COR-L47 (cell line): ENCODE data around the gene SLC25A25.
A peak's percentile ranks its signal among the peaks of the same experiment; 100 is the strongest.
"Not testable (repeated sequence)": the region's sequence is repeated elsewhere in the genome, so short reads cannot be mapped to it uniquely, and the experiment has no call there.

ENCODE experiments used
- DNase-seq: peaks from one replicate; lab custom pipeline; 2025; lab: John Stamatoyannopoulos, UW

Gene SLC25A25

GRCh38 chr9:128067645-128068385 lies at the start of gene SLC25A25:
Gene SLC25A25 (plus strand): TSS chr9:128068232. CDS start chr9:128068320, 88 bp downstream.
- peak; percentile 99 for DNase-seq

DNA sequence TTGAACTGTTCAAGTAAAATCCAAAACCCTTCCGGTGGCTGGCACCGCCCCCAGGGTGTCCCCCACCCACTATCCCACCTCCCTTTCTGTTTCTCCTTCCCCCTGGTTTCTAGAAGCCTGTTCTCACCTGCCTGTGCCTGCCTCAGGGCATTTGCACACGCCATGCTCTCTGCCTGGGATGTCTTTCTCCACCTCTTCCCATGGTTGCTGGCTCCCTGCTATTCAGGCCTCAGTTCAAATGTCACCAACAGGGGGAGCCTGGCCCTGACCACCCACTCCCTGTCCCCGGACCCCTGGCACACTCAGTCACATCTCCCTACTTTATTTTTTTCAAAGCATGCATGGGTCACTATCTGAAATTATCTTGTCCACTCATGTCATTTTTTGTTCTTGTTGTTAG lies 47.3 kb upstream of the SLC25A25 start:
- DNase-seq = no peak

DNA sequence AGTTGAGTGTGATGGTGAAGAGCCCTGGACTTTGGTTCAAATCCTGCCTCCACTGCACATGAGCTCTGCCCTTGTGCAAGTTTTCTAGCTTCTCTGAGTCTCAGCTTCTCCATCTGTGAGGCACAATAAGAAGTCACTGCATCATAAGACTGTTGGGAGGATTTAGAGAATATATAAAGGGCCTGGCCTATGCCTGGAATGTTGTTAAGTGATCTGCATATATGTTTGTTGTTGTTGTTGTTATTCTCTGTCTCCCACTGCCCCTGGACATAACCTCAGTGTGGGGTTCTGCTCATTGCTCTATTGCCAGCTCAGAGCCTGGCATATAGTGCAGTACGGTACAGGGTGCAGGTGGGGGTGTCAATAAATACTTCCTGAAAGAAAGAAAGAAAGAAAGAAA lies 46.9 kb upstream of the SLC25A25 start:
- no peak for DNase-seq

DNA sequence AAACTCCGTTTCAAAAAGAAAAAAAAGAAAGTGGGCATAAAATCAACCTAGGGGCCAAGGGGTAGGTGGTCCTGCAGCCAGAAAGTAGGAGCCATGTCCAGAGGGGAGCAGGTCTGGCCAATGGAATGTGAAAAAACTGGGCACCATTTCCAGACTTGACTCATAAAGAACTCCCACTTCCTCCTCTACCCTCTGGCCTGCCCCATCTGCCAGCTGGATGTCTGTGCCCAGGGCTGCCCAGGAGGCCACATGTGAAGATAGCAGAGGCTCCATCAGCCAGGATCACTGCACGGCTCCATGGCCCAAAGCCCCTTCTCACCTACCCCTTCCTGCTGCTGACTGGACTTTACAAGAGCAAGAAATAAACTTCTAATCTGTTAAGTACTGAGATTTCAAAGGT lies 45.1 kb upstream of the SLC25A25 start:
- no peak for DNase-seq

DNA sequence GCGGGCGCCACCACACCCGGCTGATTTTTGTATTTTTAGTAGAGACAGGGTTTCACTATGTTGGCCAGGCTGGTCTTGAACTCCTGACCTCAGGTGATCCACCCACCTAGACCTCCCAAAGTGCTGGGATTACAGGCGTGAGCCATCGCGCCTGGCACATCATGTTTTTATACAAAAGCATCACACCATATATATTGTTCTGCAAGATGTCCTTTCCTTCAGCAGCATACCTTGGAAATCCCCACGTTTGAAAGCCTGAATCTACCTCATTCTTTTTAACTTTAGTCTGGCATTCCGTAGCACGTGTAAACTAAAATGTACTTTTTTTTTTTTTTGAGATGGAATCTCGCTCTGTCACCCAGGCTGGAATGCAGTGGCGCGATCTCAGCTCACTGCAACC lies 44.4 kb upstream of the SLC25A25 start:
- not testable (repeated sequence) for DNase-seq

DNA sequence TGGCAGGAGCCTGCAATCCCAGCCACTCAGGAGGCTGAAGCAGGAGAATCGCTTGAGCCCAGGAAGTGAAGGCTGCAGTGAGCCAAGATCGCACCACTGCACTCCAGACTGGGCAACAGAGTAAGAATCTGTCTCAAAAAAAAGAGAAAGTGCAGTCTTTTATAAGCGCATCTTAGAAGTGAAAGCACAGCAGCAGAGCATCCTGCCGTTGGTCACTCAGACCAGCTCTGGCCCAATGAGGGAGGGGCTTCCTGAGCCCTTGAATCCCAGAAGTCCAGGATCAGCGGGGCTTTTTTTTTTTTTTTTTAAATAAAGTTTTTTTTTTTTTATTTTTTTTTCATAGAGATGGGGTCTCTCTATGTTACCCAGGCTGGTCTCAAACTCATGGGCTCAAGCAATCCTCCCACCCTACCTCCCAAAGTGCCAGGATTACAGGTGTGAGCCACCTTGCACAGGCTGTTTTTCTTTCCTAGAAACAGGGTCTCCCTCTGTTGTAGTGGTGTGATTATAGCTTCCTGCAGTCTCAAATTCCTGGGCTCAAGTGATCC lies 43.2 kb upstream of the SLC25A25 start:
- no peak for DNase-seq

DNA sequence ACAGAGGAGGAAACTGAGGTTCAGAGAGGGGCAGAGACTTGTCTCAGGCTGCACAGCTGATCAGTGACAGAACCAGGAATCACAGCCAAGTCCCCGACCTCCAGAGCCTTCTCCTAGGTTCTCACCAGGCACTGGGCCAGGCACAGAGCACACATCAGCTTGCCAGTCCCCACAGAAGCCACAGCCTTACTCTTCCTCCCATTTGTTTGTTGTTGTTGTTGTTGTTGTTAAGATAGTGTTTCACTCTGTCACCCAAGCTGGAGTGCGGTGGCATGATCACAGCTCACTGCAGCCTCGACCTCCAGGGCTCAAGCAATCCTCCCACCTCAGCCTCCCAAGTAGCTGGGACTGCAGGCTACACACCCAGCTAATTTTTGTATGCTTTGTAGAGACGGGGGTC lies 42.3 kb upstream of the SLC25A25 start:
- no peak for DNase-seq

- DNase-seq = no peak
Observed at GRCh38 chr9:128026255-128026772, 41.7 kb upstream of the SLC25A25 start.

DNA sequence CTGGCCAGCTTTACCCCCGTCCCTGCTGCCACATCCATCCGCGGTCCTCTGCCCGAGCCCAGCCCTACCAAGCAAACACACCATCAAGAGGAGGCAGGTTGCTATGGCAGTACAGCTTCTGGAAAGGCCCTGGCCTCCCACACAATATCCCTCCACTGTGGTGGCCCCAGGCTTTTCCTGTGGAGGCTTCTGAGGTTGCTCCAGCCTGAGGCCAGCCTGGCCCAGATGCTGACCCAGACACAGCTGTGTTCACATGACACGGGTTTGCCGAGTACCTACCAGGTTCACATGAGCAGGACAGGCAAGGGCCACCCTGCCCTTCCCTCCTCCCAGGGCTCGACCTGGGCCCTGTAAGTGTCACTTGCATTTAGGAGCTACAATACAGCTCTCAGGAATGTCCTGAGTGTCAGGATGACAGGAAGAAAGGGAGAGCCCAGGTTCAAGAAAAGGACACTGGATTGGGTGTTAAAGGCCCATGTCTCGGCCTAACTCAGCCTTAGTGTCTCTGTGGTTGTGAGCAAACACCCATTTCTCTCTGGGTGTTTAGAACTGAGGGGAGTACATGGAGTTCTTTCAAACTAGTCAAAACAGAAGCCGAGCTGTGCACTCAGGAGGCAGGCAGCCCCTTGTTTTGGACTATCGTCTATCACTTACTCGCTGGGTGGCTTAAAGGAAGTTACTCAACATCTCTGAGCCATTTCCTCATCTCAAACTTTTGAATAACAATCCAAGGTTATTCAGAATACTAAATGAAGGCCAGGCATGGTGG lies 41.1 kb upstream of the SLC25A25 start:
- DNase-seq = no peak

DNA sequence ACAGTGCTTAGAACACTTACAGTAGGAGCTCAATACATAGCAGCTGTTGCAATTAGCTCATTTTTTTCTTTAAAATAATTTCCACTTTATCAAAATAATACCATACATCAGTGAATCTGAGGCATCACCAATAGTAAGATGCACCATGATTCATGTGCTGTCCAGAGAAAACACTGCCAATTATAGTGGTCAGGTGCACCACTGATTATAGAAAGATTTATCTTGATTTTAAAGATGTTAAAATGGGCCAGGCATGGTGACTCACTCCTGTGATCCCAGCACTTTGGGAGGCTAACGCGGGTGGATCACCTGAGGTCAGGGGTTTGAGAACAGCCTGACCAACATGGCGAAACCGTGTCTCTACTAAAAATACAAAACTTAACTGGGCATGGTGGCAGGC lies 40.3 kb upstream of the SLC25A25 start:
- DNase-seq = no peak

GRCh38 chr9:128033609-128034008 lies 34.4 kb upstream of the SLC25A25 start:
- no peak for DNase-seq

GRCh38 chr9:128034821-128035652 lies 33.0 kb upstream of the SLC25A25 start:
- DNase-seq = peak; percentile 69

DNA sequence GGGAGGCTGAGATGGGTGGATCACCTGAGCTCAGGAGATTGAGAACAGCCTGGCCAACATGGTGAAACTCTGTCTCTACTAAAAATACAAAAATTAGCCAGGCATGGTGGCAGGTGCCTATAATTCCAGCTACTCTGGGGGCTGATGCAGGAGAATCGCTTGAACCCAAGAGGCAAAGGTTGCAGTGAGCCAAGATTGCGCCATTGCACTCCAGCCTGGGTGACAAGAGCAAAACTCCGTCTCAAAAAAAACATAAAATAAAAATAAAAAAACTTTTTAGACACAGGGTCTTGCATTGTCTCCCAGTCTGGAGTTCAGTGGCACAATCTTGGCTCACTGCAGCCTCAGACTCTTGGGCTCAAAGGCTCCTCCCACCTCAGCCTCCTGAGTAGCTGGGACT lies 31.5 kb upstream of the SLC25A25 start:
- DNase-seq = not testable (repeated sequence)

GRCh38 chr9:128040783-128041182 lies 27.2 kb upstream of the SLC25A25 start:
- not testable (repeated sequence) for DNase-seq

DNA sequence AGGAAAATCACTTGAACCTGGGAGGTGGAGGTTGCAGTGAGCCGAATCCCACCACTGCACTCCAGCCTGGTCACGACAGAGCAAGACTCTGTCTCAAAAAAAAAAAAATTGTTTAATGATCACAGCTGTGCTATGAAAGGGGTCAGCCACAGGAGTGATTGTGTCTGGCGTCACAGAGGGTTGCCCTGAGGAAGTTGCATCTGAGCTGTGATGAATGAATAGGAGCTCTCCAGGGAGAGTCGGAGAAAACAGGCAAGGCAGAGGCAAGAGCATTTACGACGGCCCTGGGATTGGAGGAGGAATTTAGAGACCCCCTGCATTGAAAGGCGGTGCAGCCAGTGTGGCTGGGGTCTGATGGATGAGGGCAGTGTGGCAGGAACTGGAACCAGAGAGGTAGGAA lies 26.0 kb upstream of the SLC25A25 start:
- DNase-seq = no peak

DNA sequence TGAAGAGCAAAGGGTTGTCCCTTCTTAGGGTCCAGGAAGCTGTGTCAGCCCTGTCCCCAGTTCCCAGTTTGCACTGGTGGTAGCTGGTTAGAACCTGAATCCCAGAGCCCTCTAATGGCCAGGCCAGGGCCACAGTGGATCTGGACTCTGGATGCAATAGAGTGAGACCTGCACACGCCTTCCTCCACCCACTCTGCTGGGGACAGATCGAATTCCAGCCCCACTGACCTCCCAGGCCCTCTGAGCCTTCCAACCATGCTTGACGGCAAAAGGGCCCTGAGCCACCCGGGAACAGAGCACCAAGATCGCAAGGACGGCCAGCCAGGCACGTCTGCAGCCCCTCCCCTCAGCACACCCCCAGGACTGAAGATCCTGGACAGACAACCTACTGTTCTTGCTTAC lies 24.6 kb upstream of the SLC25A25 start:
- no peak for DNase-seq

DNA sequence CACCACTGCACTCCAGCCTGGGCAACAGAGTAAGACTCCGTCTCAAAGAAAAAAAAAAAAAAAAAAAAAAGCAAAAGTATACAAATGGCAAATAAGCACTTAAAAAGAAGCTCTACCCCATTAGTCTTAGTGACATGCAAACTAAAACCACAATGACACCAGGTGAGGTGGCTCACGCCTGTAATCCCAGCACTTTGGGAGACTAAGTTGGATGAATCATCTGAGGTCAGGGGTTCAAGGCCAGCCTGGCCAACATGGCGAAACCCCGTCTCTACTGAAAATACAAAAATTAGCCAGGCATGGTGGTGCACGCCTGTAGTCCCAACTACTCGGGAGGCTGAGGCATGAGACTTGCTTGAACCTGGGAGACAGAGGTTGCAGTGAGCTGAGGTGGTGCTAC lies 22.6 kb upstream of the SLC25A25 start:
- not testable (repeated sequence) for DNase-seq

GRCh38 chr9:128045831-128046230 lies 22.2 kb upstream of the SLC25A25 start:
- DNase-seq = no peak

- DNase-seq = no peak
Observed at GRCh38 chr9:128047231-128047630, 20.8 kb upstream of the SLC25A25 start.

DNA sequence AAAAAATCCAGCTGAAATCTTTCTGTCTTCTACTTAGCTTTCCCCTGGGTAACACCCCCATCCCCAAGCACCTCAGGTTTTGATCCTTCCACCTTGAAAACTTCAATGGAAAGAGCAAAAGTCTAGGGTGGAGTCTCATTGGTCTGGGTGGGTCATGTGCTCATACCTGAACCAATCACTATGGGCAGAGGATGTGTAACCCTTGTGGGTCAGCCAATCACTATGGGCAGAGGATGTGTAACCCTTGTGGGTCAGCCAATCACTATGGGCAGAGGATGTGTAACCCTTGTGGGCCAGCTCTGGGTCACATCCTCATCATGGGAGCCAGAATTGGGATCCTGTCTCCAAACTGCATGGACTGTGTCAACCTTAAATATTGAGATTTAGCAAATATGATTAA lies 19.4 kb upstream of the SLC25A25 start:
- DNase-seq = no peak

DNA sequence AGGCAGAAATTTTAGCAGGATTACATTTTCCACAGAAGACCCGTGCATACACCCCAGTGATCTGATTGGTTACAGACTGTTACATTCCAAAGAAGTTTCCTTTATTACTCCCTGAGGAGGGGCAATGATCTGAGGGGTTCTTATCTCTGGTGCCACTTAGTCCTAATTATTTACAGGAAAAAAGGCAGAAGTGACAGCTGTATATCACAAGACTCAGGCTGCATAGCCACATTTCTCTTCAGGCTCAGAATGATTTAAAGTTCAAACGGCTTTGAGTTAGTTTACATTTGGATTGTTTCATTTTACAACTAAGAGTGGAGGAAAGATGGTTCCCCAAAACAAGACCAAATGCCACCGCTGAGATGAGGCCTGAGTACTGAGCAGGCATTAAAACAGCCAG lies 18.2 kb upstream of the SLC25A25 start:
- no peak for DNase-seq
